Measurements from ENCODE around the gene GNPAT. TPM values are rescaled to one million over a fixed set of nuclear protein-coding genes. Genes with fewer than 3 reads are reported as not detected.

Gene GNPAT
- total RNA-seq, 1 donor from 2014 or later, result 50.9 TPM

DNA sequence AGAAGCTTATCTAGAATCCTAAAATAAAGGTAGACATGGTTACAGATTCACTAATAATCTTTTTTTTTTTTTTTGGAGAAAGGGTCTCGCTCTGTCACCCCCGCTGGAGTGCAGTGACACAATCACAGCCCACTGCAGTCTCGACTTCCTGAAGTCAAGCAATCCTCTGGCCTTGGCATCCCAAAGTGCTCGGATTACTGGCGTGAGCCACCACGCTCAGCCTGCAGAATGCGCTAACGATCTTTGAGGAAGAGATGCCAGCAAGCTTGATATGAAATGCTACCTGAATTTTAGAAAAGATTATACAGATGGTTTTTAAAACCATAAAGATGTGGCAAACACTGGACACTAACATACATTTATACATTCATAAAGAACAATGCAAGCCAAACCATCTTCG lies 4.1 kb upstream of the GNPAT start:
- Mint-ChIP-seq H3K4me3 (ENCODE audit: low read depth) (no peak overlapping the region), H3K4me1 (ENCODE audit: low read depth) (peaks cover 38% of the 10 kb centered on the region), H3K27me3 (ENCODE audit: low read depth) (no peaks in the 10 kb centered on the region), H3K27ac (no peak overlapping the region), H3K36me3 (ENCODE audit: low read depth) (peaks cover 59% of the 10 kb centered on the region), H3K9me3 (no peaks in the 10 kb centered on the region)
- intact Hi-C loops (cut with micrococcal nuclease), result no loop called here
- no peak for DNase-seq (ENCODE audit: low spot score)

DNA sequence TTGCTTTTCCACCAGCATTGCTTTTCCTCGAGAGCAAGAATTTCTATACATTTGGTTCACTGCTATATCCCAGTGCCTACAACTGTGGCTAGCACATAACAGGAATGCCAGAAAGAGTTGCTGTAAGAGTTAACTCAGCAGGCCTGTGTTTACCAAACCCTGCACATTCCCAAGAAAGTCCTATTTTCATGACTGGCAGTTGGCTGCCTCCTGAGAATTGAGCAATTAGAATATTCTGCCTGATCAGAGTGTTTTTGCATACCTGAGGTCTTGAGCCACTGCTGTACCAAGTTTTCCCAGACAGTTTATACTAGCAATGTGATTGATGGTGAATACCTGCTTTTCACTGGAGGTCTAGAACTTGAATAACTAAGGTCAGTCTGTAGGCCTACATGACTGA lies 2.7 kb upstream of the GNPAT start:
- peaks cover 44% of the 10 kb centered on the region for H3K4me1 Mint-ChIP-seq (ENCODE audit: low read depth)
- no peak overlapping the region for H3K27ac Mint-ChIP-seq
- no peak overlapping the region for H3K4me3 Mint-ChIP-seq (ENCODE audit: low read depth)

DNA sequence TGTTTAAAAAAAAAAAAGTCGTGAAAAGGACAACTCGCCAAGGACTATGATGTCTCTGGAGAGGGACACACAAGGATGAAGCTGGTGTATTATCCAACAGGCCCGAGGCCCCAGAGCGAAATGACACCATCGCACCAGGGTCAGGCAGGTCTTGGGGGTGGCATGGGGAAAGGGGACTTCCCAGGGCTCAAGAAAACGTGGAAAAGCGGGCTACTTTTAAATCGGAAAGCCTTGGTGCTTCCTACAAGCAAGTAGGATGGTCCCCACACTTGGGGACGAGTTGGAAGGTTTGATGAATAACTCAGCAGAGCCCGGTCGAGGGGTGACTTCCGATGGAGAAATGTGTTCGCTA lies 505 bp upstream of the GNPAT start:
- no peaks in the 10 kb centered on the region for H3K27me3 Mint-ChIP-seq (ENCODE audit: low read depth)
- intact Hi-C loops (cut with micrococcal nuclease), result loop anchor here (5.0 kb wide), 1 partner anchor 362 kb away; no protein-coding TSS in a partner anchor
- peaks cover 44% of the 10 kb centered on the region for H3K4me1 Mint-ChIP-seq (ENCODE audit: low read depth)
- no peak for DNase-seq (ENCODE audit: low spot score)
- peak overlapping the region; percentile 96 for H3K27ac Mint-ChIP-seq
- H3K9me3 Mint-ChIP-seq, result no peaks in the 10 kb centered on the region
- peaks cover 62% of the 10 kb centered on the region for H3K36me3 Mint-ChIP-seq (ENCODE audit: low read depth)
- H3K4me3 Mint-ChIP-seq (ENCODE audit: low read depth), result peak overlapping the region; percentile 99

More for the DNA sequence above, 2.7 kb upstream of the GNPAT start:
- Mint-ChIP-seq H3K27me3 (ENCODE audit: low read depth) (no peaks in the 10 kb centered on the region), H3K36me3 (ENCODE audit: low read depth) (peaks cover 57% of the 10 kb centered on the region), H3K9me3 (no peaks in the 10 kb centered on the region)
- DNase-seq (ENCODE audit: low spot score), result no peak
- intact Hi-C loops (cut with micrococcal nuclease), result no loop called here

DNA sequence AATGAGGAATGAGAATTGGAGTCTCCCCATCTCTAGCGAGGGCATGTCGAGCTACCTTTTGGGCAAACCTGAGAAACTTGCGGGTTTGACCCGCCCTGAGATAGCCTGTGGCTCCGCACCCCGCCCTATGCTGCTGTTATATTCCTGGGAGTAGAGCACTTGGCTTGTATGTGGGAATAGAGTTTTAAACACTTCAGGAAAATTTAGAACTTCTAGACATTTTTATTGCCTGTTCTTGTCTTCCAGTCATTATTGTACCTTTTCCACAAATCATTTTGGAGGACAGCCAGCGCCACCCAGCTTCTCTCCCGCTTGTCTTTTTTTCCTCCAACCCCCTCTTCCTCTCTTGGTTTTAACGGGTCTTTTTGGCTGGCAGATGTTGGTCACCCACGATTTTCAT lies 738 bp downstream of the GNPAT start:
- Mint-ChIP-seq H3K27ac (peak overlapping the region; percentile 96), H3K36me3 (ENCODE audit: low read depth) (peaks cover 57% of the 10 kb centered on the region), H3K4me1 (ENCODE audit: low read depth) (peaks cover 39% of the 10 kb centered on the region), H3K4me3 (ENCODE audit: low read depth) (peak overlapping the region; percentile 99), H3K9me3 (no peaks in the 10 kb centered on the region), H3K27me3 (ENCODE audit: low read depth) (no peaks in the 10 kb centered on the region)
- intact Hi-C loops (cut with micrococcal nuclease), result loop anchor here (1.0 to 5.0 kb wide), 4 partner anchors 33 to 361 kb away; partner anchors contain the start of genes SPRTN and TTC13
- DNase-seq (ENCODE audit: low spot score), result no peak

DNA sequence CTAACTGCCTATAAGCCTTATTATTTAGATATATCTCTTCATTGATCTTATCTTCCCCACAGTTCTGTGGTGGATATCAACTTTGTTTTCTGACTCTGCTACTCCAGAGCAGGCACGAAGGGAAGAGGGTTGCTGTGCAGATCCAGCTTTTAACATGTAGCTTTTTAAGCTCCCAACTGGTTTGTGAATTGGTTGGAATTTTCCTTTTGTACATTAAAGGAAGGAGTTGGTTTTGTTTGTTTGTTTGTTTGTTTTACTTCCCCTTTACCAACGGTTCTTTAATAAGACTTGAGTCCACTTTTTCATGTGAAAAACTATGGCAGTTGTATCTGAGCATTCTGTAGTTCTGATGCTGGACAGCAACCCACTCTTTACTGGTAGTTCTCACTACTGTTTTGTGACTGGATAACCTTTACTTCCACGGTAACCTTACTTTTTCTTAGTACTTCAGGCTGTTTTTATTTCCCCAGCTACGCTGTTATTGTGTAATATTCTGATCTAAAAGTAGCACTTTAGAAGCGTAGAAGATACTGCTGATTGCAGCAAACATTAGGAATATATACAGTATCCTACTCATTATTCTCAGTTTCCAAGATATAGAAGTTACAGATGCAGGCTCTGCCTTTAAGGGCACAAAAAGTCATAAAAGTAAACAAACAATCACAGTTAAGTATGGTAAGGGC lies 1.6 kb downstream of the GNPAT start:
- intact Hi-C loops (cut with micrococcal nuclease), result loop anchor here (5.0 kb wide), 1 partner anchor 360 kb away; no protein-coding TSS in a partner anchor
- H3K27me3 Mint-ChIP-seq (ENCODE audit: low read depth), result no peaks in the 10 kb centered on the region
- no peak for DNase-seq (ENCODE audit: low spot score)
- no peaks in the 10 kb centered on the region for H3K9me3 Mint-ChIP-seq
- peaks cover 39% of the 10 kb centered on the region for H3K4me1 Mint-ChIP-seq (ENCODE audit: low read depth)
- peaks cover 53% of the 10 kb centered on the region for H3K36me3 Mint-ChIP-seq (ENCODE audit: low read depth)
- H3K4me3 Mint-ChIP-seq (ENCODE audit: low read depth), result peak overlapping the region; percentile 99
- H3K27ac Mint-ChIP-seq, result peak overlapping the region; percentile 96

DNA sequence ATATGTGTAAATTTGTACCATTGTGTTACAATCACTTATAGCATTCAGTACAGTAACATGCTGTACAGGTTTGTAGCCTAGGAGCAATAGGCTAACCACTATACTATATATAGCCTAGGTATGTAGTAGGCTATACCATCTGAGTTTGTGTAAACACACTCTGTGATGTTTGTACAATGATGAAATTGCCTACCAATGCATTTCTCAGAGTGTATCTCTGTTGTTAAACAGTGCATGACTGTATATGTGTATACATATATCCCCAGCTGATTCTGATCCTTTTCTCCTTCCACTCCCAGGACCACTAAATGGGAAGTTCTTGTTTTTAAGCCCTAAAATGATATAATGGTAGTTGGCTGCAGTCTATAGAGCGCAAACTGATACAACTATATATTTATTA lies 7.8 kb downstream of the GNPAT start:
- H3K9me3 Mint-ChIP-seq, result no peaks in the 10 kb centered on the region
- peaks cover 53% of the 10 kb centered on the region for H3K36me3 Mint-ChIP-seq (ENCODE audit: low read depth)
- no peaks in the 10 kb centered on the region for H3K27me3 Mint-ChIP-seq (ENCODE audit: low read depth)
- DNase-seq (ENCODE audit: low spot score), result no peak
- H3K4me1 Mint-ChIP-seq (ENCODE audit: low read depth), result peaks cover 11% of the 10 kb centered on the region
- H3K27ac Mint-ChIP-seq, result no peak overlapping the region
- intact Hi-C loops (cut with micrococcal nuclease), result no loop called here
- no peak overlapping the region for H3K4me3 Mint-ChIP-seq (ENCODE audit: low read depth)

DNA sequence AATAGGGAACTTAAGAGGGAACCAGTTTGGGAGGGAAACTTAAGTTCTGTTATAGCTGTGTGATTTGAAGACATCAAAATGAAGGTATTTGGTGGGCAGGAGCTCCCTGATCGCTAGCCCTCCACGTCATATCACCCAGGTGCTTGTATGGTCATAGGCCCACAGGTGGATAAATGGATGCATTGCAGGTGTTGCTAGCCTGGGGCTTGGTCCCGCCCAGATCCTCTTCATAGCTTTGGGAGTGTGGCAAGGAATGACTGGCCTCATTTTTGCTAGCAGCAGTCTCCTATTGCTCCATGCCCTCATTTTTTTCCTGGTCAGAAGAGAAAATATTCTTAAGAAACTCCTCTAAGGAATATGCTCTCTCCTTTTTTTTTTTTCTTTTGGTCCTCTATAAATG lies 11.3 kb downstream of the GNPAT start:
- Mint-ChIP-seq H3K27me3 (ENCODE audit: low read depth) (no peaks in the 10 kb centered on the region), H3K4me3 (ENCODE audit: low read depth) (no peak overlapping the region), H3K9me3 (peaks cover 9% of the 10 kb centered on the region), H3K36me3 (ENCODE audit: low read depth) (peaks cover 64% of the 10 kb centered on the region), H3K4me1 (ENCODE audit: low read depth) (peaks cover 2% of the 10 kb centered on the region), H3K27ac (no peak overlapping the region)
- intact Hi-C loops (cut with micrococcal nuclease), result no loop called here
- DNase-seq (ENCODE audit: low spot score), result no peak

DNA sequence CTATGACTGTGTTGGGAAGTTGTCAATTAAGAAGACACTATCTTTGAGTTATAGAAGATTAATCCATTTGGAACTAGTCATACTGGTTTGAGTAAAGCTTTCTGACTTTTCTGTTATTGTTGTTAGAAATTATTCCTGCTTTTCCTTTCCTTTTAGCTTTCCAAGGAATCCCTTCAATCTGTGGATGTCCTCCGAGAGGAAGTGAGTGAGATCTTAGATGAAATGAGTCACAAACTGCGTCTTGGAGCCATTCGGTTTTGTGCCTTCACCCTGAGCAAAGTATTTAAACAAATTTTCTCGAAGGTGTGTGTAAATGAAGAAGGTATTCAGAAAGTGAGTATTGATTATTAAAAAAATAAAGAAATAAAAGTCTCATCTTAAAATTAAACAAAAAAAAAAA lies 19.3 kb downstream of the GNPAT start:
- Mint-ChIP-seq H3K27ac (no peak overlapping the region), H3K4me1 (ENCODE audit: low read depth) (no peaks in the 10 kb centered on the region), H3K36me3 (ENCODE audit: low read depth) (peaks cover 94% of the 10 kb centered on the region), H3K4me3 (ENCODE audit: low read depth) (no peak overlapping the region), H3K9me3 (peaks cover 28% of the 10 kb centered on the region), H3K27me3 (ENCODE audit: low read depth) (no peaks in the 10 kb centered on the region)
- intact Hi-C loops (cut with micrococcal nuclease), result no loop called here
- no peak for DNase-seq (ENCODE audit: low spot score)

DNA sequence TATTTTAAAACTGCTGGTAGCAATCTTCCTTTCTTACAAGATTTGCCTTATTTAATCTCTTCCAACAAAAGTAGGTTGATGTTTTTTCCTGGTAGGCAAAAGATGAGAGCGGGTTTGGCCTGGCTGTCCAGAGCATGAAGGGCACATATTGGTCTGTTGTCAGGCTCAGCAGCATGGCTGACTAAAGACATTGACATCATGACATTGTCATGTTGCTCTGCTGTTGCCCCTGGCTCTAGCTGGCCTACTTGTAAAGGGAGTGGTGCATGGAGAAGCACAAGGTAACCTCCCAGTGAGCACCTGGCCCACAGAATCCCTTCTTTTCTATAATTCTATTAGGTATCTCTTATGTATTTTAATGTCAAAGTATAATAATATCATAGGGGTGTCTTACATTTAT lies 23.6 kb downstream of the GNPAT start:
- no peaks in the 10 kb centered on the region for H3K27me3 Mint-ChIP-seq (ENCODE audit: low read depth)
- intact Hi-C loops (cut with micrococcal nuclease), result no loop called here
- no peak for DNase-seq (ENCODE audit: low spot score)
- H3K4me1 Mint-ChIP-seq (ENCODE audit: low read depth), result no peaks in the 10 kb centered on the region
- peaks cover 88% of the 10 kb centered on the region for H3K36me3 Mint-ChIP-seq (ENCODE audit: low read depth)
- no peak overlapping the region for H3K4me3 Mint-ChIP-seq (ENCODE audit: low read depth)
- H3K27ac Mint-ChIP-seq, result no peak overlapping the region
- H3K9me3 Mint-ChIP-seq, result peaks cover 4% of the 10 kb centered on the region

DNA sequence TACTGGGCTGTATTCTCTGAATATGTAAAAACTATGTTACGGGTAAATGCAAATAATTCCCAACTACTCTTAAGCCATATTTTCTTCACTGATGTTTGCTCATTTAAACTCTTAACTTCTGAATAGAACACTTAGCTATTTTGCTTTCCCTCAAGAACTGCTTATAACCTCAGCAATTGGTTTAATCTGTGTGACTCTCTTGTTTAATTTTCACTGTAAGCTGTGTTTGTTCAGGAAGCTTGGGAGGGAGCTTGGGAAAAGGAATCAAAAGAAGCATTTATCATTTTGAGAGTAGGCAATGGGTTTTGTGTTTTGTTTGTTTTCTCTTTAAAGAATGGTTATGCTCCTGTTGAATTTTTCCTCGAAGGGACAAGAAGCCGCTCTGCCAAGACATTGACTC lies 24.4 kb downstream of the GNPAT start:
- no peak for DNase-seq (ENCODE audit: low spot score)
- intact Hi-C loops (cut with micrococcal nuclease), result no loop called here
- H3K9me3 Mint-ChIP-seq, result no peaks in the 10 kb centered on the region

DNA sequence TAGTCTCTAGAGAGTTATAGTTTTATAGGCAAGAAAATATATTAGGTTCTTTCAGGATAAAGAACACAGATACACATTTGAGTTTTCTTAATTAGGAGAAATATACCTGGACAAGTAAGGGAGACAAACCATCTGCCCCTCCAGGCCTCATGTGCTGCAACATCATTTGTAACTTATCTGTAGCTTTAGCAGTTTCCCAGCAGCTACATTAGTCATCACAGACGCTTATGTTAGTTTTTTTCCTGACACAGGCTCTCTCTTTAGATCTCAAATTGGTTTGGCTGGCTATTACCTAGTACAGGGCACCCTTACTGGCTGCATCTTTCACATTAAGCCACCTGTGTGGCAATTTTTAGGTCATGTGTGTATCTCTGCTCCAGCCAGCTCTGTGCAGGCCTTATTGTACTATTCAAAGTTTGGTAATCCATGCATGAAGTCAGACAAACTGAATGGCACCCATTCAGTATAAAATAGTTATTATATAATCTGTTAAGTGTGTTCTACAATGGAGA lies 25.9 kb downstream of the GNPAT start:
- H3K27me3 Mint-ChIP-seq (ENCODE audit: low read depth), result no peaks in the 10 kb centered on the region
- intact Hi-C loops (cut with micrococcal nuclease), result no loop called here
- peaks cover 7% of the 10 kb centered on the region for H3K4me1 Mint-ChIP-seq (ENCODE audit: low read depth)
- DNase-seq (ENCODE audit: low spot score), result no peak
- no peak overlapping the region for H3K27ac Mint-ChIP-seq
- peaks cover 88% of the 10 kb centered on the region for H3K36me3 Mint-ChIP-seq (ENCODE audit: low read depth)
- H3K4me3 Mint-ChIP-seq (ENCODE audit: low read depth), result no peak overlapping the region
- H3K9me3 Mint-ChIP-seq, result no peaks in the 10 kb centered on the region

More for the DNA sequence above, 24.4 kb downstream of the GNPAT start:
- Mint-ChIP-seq H3K4me1 (ENCODE audit: low read depth) (no peaks in the 10 kb centered on the region), H3K27me3 (ENCODE audit: low read depth) (no peaks in the 10 kb centered on the region), H3K36me3 (ENCODE audit: low read depth) (peaks cover 88% of the 10 kb centered on the region), H3K27ac (no peak overlapping the region), H3K4me3 (ENCODE audit: low read depth) (no peak overlapping the region)

DNA sequence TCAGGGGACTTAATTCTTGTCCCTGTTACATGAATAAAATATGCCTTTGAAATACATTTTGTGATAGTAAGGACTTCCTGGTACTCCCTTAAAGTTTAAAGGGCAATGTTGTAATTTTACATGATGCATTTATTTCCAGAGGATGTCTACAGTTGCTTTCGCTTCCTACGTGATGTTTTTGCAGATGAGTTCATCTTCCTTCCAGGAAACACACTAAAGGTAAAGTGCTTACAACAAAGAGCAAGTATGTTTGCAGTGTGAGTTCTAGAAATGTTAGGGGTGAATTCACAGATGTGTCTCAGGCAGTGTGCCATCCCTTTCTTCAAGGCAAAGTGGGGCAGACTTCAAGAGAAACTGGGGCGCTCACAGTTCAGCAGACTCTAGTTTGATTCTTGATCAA lies 31.2 kb downstream of the GNPAT start:
- H3K4me3 Mint-ChIP-seq (ENCODE audit: low read depth), result peak overlapping the region; percentile 69
- no peak for DNase-seq (ENCODE audit: low spot score)
- H3K4me1 Mint-ChIP-seq (ENCODE audit: low read depth), result peaks cover 36% of the 10 kb centered on the region
- peak overlapping the region; percentile 99 for H3K27ac Mint-ChIP-seq
- peaks cover 84% of the 10 kb centered on the region for H3K36me3 Mint-ChIP-seq (ENCODE audit: low read depth)
- H3K27me3 Mint-ChIP-seq (ENCODE audit: low read depth), result no peaks in the 10 kb centered on the region
- intact Hi-C loops (cut with micrococcal nuclease), result loop anchor here (5.0 kb wide), 1 partner anchor 150 kb away; the partner anchor contains the start of gene EGLN1
- H3K9me3 Mint-ChIP-seq, result no peaks in the 10 kb centered on the region

DNA sequence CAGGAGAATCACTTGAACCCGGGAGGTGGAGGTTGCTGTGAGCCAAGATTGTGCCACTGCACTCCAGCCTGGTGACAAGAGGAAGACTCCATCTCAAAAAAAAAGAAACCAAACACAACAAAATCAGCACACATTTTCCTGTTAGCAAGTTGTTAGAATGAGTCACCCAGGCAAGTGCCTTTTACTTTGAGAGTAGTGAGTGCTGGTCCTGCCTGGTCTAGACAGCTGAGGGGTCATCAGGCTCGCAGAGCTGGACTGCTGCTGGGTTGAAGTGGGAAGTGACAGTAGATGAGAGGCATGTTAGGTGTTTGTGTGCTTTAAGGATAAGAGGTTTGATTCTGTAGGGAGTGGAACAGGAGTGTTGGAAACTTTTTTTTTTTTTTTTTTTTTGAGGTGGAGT lies 31.9 kb downstream of the GNPAT start:
- intact Hi-C loops (cut with micrococcal nuclease), result loop anchor here (5.0 kb wide), 1 partner anchor 149 kb away; the partner anchor contains the start of gene EGLN1
- peak; percentile 16 for DNase-seq (ENCODE audit: low spot score)
- H3K9me3 Mint-ChIP-seq, result no peaks in the 10 kb centered on the region
- H3K4me3 Mint-ChIP-seq (ENCODE audit: low read depth), result peak overlapping the region; percentile 71
- H3K36me3 Mint-ChIP-seq (ENCODE audit: low read depth), result peaks cover 83% of the 10 kb centered on the region
- peak overlapping the region; percentile 99 for H3K27ac Mint-ChIP-seq
- no peaks in the 10 kb centered on the region for H3K27me3 Mint-ChIP-seq (ENCODE audit: low read depth)
- H3K4me1 Mint-ChIP-seq (ENCODE audit: low read depth), result peaks cover 36% of the 10 kb centered on the region
